DOHH2 (cell line): ENCODE measurements around the gene BRD3.

ENCODE experiments used
- H3F3A ChIP-seq: fragments of 200-600 bp; sonication (generic), shearing (Covaris generic); 2 replicates; pipeline ENCODE4 v1.6.0; 2016; ENCODE audit warnings: antibody characterized with exemption, mild to moderate bottlenecking; ENCODE audit not compliant: control insufficient read depth, insufficient read depth
- H3K27ac ChIP-seq: fragments of 200-600 bp; sonication (generic); 2 replicates; pipeline ENCODE4 v1.5.1; 2014; ENCODE audit warnings: low read depth, mild to moderate bottlenecking, low read length, moderate library complexity
- H3K27me3 ChIP-seq: fragments of 200-600 bp; sonication (generic); 2 replicates; pipeline ENCODE4 v1.6.1; 2014; ENCODE audit warnings: mild to moderate bottlenecking, low read length, mixed read lengths; ENCODE audit not compliant: control insufficient read depth
- H3K36me3 ChIP-seq: fragments of 200-600 bp; sonication (generic); 2 replicates; pipeline ENCODE4 v1.6.1; 2014; ENCODE audit warnings: mild to moderate bottlenecking, low read length, moderate library complexity, mixed read lengths; ENCODE audit not compliant: control insufficient read depth
- H3K4me1 ChIP-seq: fragments of 200-600 bp; sonication (generic); 2 replicates; pipeline ENCODE4 v1.6.1; 2014; ENCODE audit warnings: mild to moderate bottlenecking, low read length, mixed read lengths; ENCODE audit not compliant: control insufficient read depth
- H3K4me2 ChIP-seq: fragments of 200-600 bp; sonication (generic); 2 replicates; pipeline ENCODE4 v1.6.0; 2014; ENCODE audit warnings: mild to moderate bottlenecking, low read length, moderate library complexity
- H3K4me3 ChIP-seq: fragments of 200-600 bp; sonication (generic); 2 replicates; pipeline ENCODE4 v1.5.1; 2014; ENCODE audit warnings: mild to moderate bottlenecking, low read length, mixed read lengths
- H3K79me2 ChIP-seq: fragments of 200-600 bp; sonication (generic); 2 replicates; pipeline ENCODE4 v1.6.1; 2014; ENCODE audit warnings: mild to moderate bottlenecking, low read length, mixed read lengths; ENCODE audit not compliant: control insufficient read depth
- H3K9me2 ChIP-seq: fragments of 200-600 bp; sonication (generic); replicated peaks from 2 replicates; pipeline ENCODE4 v1.6.1; 2014; ENCODE audit warnings: mild to moderate bottlenecking, low read length, mixed read lengths; ENCODE audit not compliant: control insufficient read depth
- H3K9me3 ChIP-seq: fragments of 200-600 bp; sonication (generic); 2 replicates; pipeline ENCODE4 v1.6.1; 2014; ENCODE audit warnings: antibody characterized with exemption, low read length, mixed read lengths; ENCODE audit not compliant: control insufficient read depth, insufficient read depth
- H4K20me1 ChIP-seq: fragments of 200-600 bp; sonication (generic); 2 replicates; pipeline ENCODE4 v1.6.0; 2014; ENCODE audit warnings: low read depth, mild to moderate bottlenecking, antibody characterized with exemption, low read length, moderate library complexity; ENCODE audit not compliant: control insufficient read depth, insufficient read depth
- EZH2phosphoT487 ChIP-seq: fragments of 200-600 bp; sonication (generic); IDR thresholded peaks from 2 replicates; pipeline ENCODE4 v1.6.1; 2017; ENCODE audit warnings: borderline replicate concordance, mild to moderate bottlenecking, antibody characterized with exemption, low read length, moderate library complexity, mixed read lengths
- TF ChIP-seq, protein P1 (sequence below): fragments of 200-600 bp; sonication (generic); IDR thresholded peaks from one replicate; pipeline ENCODE4 v1.5.1; 2014; ENCODE audit warnings: antibody characterized with exemption, mild to moderate bottlenecking, low read depth, low read length; ENCODE audit not compliant: poor library complexity, severe bottlenecking

BRD3 gene

DNA sequence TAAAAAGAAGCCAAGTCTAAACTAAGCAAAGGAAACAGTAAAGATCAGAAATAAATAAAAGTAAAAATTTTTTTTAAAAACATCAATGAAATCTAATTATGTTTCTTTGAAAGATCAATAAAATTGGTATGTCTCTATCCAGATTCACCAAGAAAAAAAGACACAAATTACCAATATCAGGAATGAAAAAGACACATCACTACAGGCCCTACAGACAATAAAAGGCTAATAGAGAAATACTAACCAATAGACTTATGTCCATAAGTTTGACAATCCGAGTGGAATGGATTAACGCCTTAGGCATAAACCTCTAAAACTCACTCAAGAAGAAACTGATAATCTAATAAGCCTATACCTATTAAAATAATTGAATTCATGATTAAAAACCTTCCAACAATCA lies 30.2 kb downstream of the BRD3 start:
- Histone ChIP-seq H3K9me3 (no peaks in the 10 kb centered on the region), H3K36me3 (peaks cover 56% of the 10 kb centered on the region), H3K4me1 (no peaks in the 10 kb centered on the region), H3K4me3 (no peak overlapping the region), H3K27ac (no peak overlapping the region), H3K4me2 (no peak overlapping the region), H3K79me2 (no peaks in the 10 kb centered on the region), H3K9me2 (no peaks in the 10 kb centered on the region), H3F3A (no peaks in the 10 kb centered on the region), H4K20me1 (no peaks in the 10 kb centered on the region), H3K27me3 (no peaks in the 10 kb centered on the region)
- TF ChIP-seq EZH2phosphoT487: no peak
- TF ChIP-seq, protein P1, sequence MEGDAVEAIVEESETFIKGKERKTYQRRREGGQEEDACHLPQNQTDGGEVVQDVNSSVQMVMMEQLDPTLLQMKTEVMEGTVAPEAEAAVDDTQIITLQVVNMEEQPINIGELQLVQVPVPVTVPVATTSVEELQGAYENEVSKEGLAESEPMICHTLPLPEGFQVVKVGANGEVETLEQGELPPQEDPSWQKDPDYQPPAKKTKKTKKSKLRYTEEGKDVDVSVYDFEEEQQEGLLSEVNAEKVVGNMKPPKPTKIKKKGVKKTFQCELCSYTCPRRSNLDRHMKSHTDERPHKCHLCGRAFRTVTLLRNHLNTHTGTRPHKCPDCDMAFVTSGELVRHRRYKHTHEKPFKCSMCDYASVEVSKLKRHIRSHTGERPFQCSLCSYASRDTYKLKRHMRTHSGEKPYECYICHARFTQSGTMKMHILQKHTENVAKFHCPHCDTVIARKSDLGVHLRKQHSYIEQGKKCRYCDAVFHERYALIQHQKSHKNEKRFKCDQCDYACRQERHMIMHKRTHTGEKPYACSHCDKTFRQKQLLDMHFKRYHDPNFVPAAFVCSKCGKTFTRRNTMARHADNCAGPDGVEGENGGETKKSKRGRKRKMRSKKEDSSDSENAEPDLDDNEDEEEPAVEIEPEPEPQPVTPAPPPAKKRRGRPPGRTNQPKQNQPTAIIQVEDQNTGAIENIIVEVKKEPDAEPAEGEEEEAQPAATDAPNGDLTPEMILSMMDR: no peak

DNA sequence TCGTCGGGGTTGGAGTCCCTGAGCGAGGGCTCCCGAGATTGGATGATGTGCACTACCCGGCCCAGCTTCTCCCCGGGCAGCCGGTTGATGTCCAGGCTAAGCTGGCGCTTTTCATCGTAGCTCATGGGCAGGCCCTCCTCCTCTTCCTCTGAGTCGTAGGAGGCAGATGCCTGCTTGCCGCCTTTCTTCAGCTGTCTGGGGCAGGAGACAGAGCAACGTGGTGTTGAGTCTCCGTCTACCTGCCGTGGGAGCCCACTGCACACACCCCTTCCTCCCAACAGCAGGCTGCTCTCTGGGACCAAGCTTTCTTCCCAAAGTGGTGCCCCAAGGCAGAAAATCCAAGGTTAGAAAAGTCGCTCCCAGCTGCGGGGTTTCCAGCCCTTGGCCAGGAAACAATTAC lies 31.7 kb downstream of the BRD3 start:
- Histone ChIP-seq H3K4me2 (no peak overlapping the region), H3K27ac (no peak overlapping the region), H3K27me3 (no peaks in the 10 kb centered on the region), H3K4me1 (no peaks in the 10 kb centered on the region), H3K9me2 (no peaks in the 10 kb centered on the region), H3F3A (no peaks in the 10 kb centered on the region), H4K20me1 (no peaks in the 10 kb centered on the region), H3K4me3 (no peak overlapping the region), H3K36me3 (peaks cover 56% of the 10 kb centered on the region), H3K79me2 (no peaks in the 10 kb centered on the region), H3K9me3 (no peaks in the 10 kb centered on the region)
- TF ChIP-seq, protein P1: no peak
- TF ChIP-seq EZH2phosphoT487: no peak

DNA sequence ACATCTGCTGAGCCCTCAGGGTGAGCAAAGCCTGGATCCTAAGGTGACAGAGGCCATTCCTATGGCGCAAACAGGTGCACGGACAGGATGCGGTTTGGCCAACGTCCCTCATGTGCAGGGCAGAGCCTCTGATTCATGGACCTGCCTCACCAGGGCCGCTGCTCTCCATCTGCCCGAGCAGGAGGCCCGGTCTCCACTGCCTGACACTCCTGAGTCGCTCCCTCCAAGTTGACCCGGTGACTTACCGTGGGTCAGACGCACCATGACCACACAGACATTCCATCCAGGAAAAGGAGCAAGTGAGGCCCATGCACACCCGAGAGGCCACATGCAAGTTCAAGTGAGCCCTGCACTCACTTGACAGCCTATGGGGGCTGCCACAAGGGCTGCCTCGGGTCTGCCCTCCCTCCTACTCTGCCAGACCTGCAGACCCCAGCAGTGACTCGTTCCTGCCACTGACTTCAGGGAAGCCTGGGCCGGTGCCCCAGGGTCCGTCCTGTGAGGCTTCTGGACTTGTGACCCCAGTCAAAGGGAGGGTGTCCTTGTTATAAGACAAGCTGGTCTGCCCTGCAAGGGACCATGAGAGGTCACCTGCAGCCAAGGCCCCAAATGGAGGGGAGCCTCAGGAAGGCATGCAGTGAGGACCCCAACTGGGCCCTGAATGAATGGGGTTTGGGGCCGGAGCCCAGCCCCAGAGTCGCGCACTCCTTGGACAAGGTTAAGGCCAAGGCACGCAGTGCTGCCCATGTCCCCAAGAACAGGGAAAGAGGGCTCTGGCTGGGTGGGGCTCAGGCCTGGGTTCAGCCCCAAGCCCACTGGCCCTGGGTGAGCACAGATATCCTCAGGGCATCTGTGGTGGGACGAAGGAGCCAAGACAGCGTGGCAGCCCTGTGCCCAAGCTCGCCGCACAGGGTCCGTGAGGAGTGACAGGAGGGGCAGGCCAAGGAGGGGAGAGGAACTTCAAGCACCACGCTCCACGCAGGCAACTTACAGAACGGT lies 32.5 kb downstream of the BRD3 start:
- Histone ChIP-seq H4K20me1 (no peaks in the 10 kb centered on the region), H3K79me2 (no peaks in the 10 kb centered on the region), H3F3A (no peaks in the 10 kb centered on the region), H3K36me3 (peaks cover 62% of the 10 kb centered on the region), H3K9me2 (no peaks in the 10 kb centered on the region), H3K27ac (no peak overlapping the region), H3K4me2 (no peak overlapping the region), H3K9me3 (no peaks in the 10 kb centered on the region), H3K4me1 (no peaks in the 10 kb centered on the region), H3K27me3 (no peaks in the 10 kb centered on the region), H3K4me3 (no peak overlapping the region)
- TF ChIP-seq, protein P1: no peak
- TF ChIP-seq EZH2phosphoT487: no peak
